Measurements from ENCODE around the gene ARMH3. TPM values are rescaled to one million over a fixed set of nuclear protein-coding genes. Genes with fewer than 3 reads are reported as not detected.

ARMH3 gene
- total RNA-seq, 1 experiment from 2014 or later: 30.6 TPM

- TF ChIP-seq CTCF (IDR thresholded peaks at IDR 0.05) (no peak), TCF7L2 (IDR thresholded peaks at IDR 0.05; ENCODE audit: low read depth, low read length) (no peak)
- TF ChIP-seq, protein P1, sequence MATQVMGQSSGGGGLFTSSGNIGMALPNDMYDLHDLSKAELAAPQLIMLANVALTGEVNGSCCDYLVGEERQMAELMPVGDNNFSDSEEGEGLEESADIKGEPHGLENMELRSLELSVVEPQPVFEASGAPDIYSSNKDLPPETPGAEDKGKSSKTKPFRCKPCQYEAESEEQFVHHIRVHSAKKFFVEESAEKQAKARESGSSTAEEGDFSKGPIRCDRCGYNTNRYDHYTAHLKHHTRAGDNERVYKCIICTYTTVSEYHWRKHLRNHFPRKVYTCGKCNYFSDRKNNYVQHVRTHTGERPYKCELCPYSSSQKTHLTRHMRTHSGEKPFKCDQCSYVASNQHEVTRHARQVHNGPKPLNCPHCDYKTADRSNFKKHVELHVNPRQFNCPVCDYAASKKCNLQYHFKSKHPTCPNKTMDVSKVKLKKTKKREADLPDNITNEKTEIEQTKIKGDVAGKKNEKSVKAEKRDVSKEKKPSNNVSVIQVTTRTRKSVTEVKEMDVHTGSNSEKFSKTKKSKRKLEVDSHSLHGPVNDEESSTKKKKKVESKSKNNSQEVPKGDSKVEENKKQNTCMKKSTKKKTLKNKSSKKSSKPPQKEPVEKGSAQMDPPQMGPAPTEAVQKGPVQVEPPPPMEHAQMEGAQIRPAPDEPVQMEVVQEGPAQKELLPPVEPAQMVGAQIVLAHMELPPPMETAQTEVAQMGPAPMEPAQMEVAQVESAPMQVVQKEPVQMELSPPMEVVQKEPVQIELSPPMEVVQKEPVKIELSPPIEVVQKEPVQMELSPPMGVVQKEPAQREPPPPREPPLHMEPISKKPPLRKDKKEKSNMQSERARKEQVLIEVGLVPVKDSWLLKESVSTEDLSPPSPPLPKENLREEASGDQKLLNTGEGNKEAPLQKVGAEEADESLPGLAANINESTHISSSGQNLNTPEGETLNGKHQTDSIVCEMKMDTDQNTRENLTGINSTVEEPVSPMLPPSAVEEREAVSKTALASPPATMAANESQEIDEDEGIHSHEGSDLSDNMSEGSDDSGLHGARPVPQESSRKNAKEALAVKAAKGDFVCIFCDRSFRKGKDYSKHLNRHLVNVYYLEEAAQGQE (IDR thresholded peaks at IDR 0.05; ENCODE audit: insufficient read depth in 1 of 2, low read depth in 2 of 2, low read length in 1 of 2): no peak
Measured at GRCh38 chr10:101903827-101904550, 152.0 kb downstream of the ARMH3 start.

DNA sequence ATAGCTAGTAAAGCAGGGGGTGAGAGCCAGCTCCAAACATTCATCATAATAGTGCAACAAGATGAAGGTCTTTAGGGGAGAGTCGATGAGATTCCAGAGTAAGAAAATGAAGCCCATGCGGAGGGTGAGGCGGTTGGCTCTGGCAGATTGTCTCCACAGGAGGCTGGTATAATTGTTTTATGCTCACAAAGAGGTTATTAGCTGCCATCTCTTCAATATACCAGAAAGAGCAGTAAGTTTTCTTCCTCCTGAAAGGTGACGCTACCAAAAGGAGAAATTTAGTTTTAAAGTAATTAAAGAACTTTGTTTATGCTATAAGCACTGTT lies 153.2 kb downstream of the ARMH3 start:
- no TSS peak for BruUV-seq (replicated peaks)
- H3K27me3 ChIP-seq (ENCODE audit: control insufficient read depth, insufficient read depth, low read length): no peaks in the 10 kb centered on the region
- no peaks in the 10 kb centered on the region for H3K36me3 ChIP-seq (ENCODE audit: control insufficient read depth, insufficient read depth, low read length)
- H3K4me1 ChIP-seq (ENCODE audit: control insufficient read depth, insufficient read depth, low read length): 0 out of 2 replicates have a peak, but pooled peaks cover 1% of the 10 kb centered on the region
- in situ Hi-C loops (cut with HindIII; ENCODE audit: low pct_unique_long_range_greater_than_20kb, low sequenced_read_pairs): no loop called here
- intact Hi-C loops (cut with micrococcal nuclease; ENCODE audit: unreplicated experiment): no loop called here
- CTCF ChIA-PET: interaction anchor here (0.6 kb wide), 1 partner anchor 107 kb away, joined by 3 read pairs; no protein-coding TSS in a partner anchor
- no peak for DNase-seq (ENCODE audit: low read depth, low spot score)
- H3K27ac ChIP-seq (ENCODE audit: low read length): no peak overlapping the region
- TF ChIP-seq POLR2AphosphoS5 (IDR thresholded peaks at IDR 0.05; ENCODE audit: low read depth, low read length): no peak
- no peak for TF ChIP-seq SIN3A (IDR thresholded peaks at IDR 0.05; ENCODE audit: borderline replicate concordance, insufficient read depth, low read depth, low read length)
- no peak for TF ChIP-seq CTCF (IDR thresholded peaks at IDR 0.05)
- TF ChIP-seq TCF7L2 (IDR thresholded peaks at IDR 0.05; ENCODE audit: low read depth, low read length): no peak
- TF ChIP-seq, protein P1 (IDR thresholded peaks at IDR 0.05; ENCODE audit: insufficient read depth in 1 of 2, low read depth in 2 of 2, low read length in 1 of 2): no peak
- POLR2A ChIA-PET: no interaction called here
- no peak overlapping the region for H3K4me3 ChIP-seq (ENCODE audit: low read depth in 2 of 2, low read length in 2 of 2)
- ATAC-seq: no peak
- H3K9me3 ChIP-seq (ENCODE audit: control insufficient read depth, insufficient read depth, low read depth, low read length): no peaks in the 10 kb centered on the region

More at GRCh38 chr10:101903827-101904550, 152.0 kb downstream of the ARMH3 start:
- no peak for DNase-seq (ENCODE audit: low read depth, low spot score)
- no peak overlapping the region for H3K27ac ChIP-seq (ENCODE audit: low read length)
- no peaks in the 10 kb centered on the region for H3K27me3 ChIP-seq (ENCODE audit: control insufficient read depth, insufficient read depth, low read length)
- no peak overlapping the region for H3K4me3 ChIP-seq (ENCODE audit: low read depth in 2 of 2, low read length in 2 of 2)
- ChIA-PET CTCF (no interaction called here), POLR2A (no interaction called here)
- intact Hi-C loops (cut with micrococcal nuclease; ENCODE audit: unreplicated experiment) (no loop called here), in situ Hi-C loops (cut with HindIII; ENCODE audit: low pct_unique_long_range_greater_than_20kb, low sequenced_read_pairs) (no loop called here)
- no peak for ATAC-seq
- H3K36me3 ChIP-seq (ENCODE audit: control insufficient read depth, insufficient read depth, low read length): no peaks in the 10 kb centered on the region
- no peaks in the 10 kb centered on the region for H3K4me1 ChIP-seq (ENCODE audit: control insufficient read depth, insufficient read depth, low read length)
- no TSS peak for BruUV-seq (replicated peaks)
- H3K9me3 ChIP-seq (ENCODE audit: control insufficient read depth, insufficient read depth, low read depth, low read length): no peaks in the 10 kb centered on the region

All from Panc1 (cell line).